HepG2 (cell line): ENCODE measurements around the gene DCUN1D4. TPM values are rescaled to one million over a fixed set of nuclear protein-coding genes. Genes with fewer than 3 reads are reported as not detected.
A peak's percentile ranks its signal among the peaks of the same experiment; 100 is the strongest.

Experiments used
- ATF1 ChIP-seq: IDR thresholded peaks from 2 replicates; pipeline ENCODE4 v1.6.1; 2016; ENCODE audit warnings: mild to moderate bottlenecking, control low read depth
- ETS1 ChIP-seq: sonication (generic); formaldehyde crosslinking; IDR thresholded peaks from 2 replicates; pipeline ENCODE4 v1.4.0; 2020; ENCODE audit warnings: missing genetic modification reagents
- FOXP1 ChIP-seq, 2 experiments: fragments of 450-650 bp in 1 of 2; IDR thresholded peaks; 2 replicates each; pipeline ENCODE4 v1.6.1; 2017 to 2018; ENCODE audit warnings: antibody characterized with exemption in 1 of 2
- ISX ChIP-seq: sonication (generic); formaldehyde crosslinking; conservative IDR thresholded peaks from 2 replicates; pipeline ENCODE4 v1.5.0; 2020; ENCODE audit warnings: missing genetic modification reagents
- KDM1A ChIP-seq: IDR thresholded peaks from 2 replicates; pipeline ENCODE4 v1.6.1; 2016; ENCODE audit warnings: missing compliant biosample characterization
- MAZ ChIP-seq, 2 experiments: sonication (generic) in 1 of 2; formaldehyde crosslinking in 1 of 2; IDR thresholded peaks; 2 replicates each; pipeline versions ENCODE4 v1.5.0 to v1.6.1; 2012 to 2020; ENCODE audit warnings: low read depth in 2 of 2, mild to moderate bottlenecking in 2 of 2, borderline replicate concordance in 1 of 2, improper control_type of control experiment in 1 of 2, low read length in 1 of 2, missing genetic modification reagents in 1 of 2, moderate library complexity in 1 of 2
- MNT ChIP-seq: fragments of 450-650 bp; IDR thresholded peaks from 2 replicates; pipeline ENCODE4 v1.6.1; 2016
- MXI1 ChIP-seq: IDR thresholded peaks from 3 replicates; pipeline ENCODE4 v1.6.1; 2012; ENCODE audit warnings: low read depth, low read length, inconsistent platforms, borderline replicate concordance
- NR1H2 ChIP-seq: sonication (generic); formaldehyde crosslinking; IDR thresholded peaks from 2 replicates; pipeline ENCODE4 v1.8.1; 2022; ENCODE audit warnings: low read depth, missing genetic modification reagents, borderline replicate concordance
- PRPF4 ChIP-seq: fragments of 200-400 bp; formaldehyde crosslinking; IDR thresholded peaks from 2 replicates; pipeline ENCODE4 v1.6.1; 2016; ENCODE audit warnings: low read length, low read depth; ENCODE audit not compliant: poor library complexity, severe bottlenecking
- RNF2 ChIP-seq: fragments of 450-650 bp; conservative IDR thresholded peaks from 2 replicates; pipeline ENCODE4 v1.6.1; 2016; ENCODE audit warnings: low read depth
- SETDB1 ChIP-seq: sonication (generic); formaldehyde crosslinking; IDR thresholded peaks from 2 replicates; pipeline ENCODE4 v1.5.1; 2020; ENCODE audit warnings: missing genetic modification reagents, mild to moderate bottlenecking, borderline replicate concordance
- SP1 ChIP-seq, 2 experiments: fragments of 450-650 bp in 1 of 2; sonication (generic) in 1 of 2; formaldehyde crosslinking in 1 of 2; IDR thresholded peaks; 2 replicates each; pipeline versions ENCODE4 v1.4.0 to v1.6.1; 2016 to 2020; ENCODE audit warnings: missing genetic modification reagents in 1 of 2
- SP2 ChIP-seq: sonication (generic); formaldehyde crosslinking; IDR thresholded peaks from 2 replicates; pipeline ENCODE4 v1.5.1; 2020; ENCODE audit warnings: mild to moderate bottlenecking, missing genetic modification reagents
- TEF ChIP-seq: sonication (generic); formaldehyde crosslinking; IDR thresholded peaks from 2 replicates; pipeline ENCODE4 v1.5.0; 2020; ENCODE audit warnings: missing genetic modification reagents
- TFDP1 ChIP-seq: IDR thresholded peaks from 2 replicates; pipeline ENCODE4 v1.6.1; 2016; ENCODE audit warnings: missing compliant biosample characterization, missing genetic modification reagents, borderline replicate concordance
- ZNF3 ChIP-seq: IDR thresholded peaks from 2 replicates; pipeline ENCODE4 v1.7.0; 2017; ENCODE audit warnings: inconsistent platforms
- ZNF414 ChIP-seq: sonication (generic); formaldehyde crosslinking; IDR thresholded peaks from 2 replicates; pipeline ENCODE4 v1.5.0; 2020; ENCODE audit warnings: missing genetic modification reagents
- ZNF614 ChIP-seq: IDR thresholded peaks from 2 replicates; pipeline ENCODE4 v1.6.1; 2018; ENCODE audit warnings: missing biosample characterization, missing genetic modification reagents, inconsistent platforms, borderline replicate concordance
- ZNF770 ChIP-seq: sonication (generic); formaldehyde crosslinking; IDR thresholded peaks from 2 replicates; pipeline ENCODE4 v1.5.0; 2020; ENCODE audit warnings: mild to moderate bottlenecking, missing genetic modification reagents
- ZNF841 ChIP-seq: sonication (generic); formaldehyde crosslinking; IDR thresholded peaks from 2 replicates; pipeline ENCODE4 v1.8.1; 2023; ENCODE audit warnings: missing genetic modification reagents, borderline replicate concordance
- polyA plus RNA-seq, 8 experiments: library from polyadenylated mRNA; depleted of rRNA in 3 of 8; stranded (reverse) in 7 of 8; unstranded in 1 of 8; fragments of >200 nt; fragmentation: Illumina TruSeq in 4 of 8; extraction: Trizol in 4 of 8; gene quantifications; 2 replicates each; pipeline versions ENCODE4 v1.2.1 to v1.2.3, GENCODE V29; 2011 to 2016; ENCODE audit warnings: low read depth in 4 of 8, missing spikeins in 1 of 8, mixed read lengths in 1 of 8; ENCODE audit not compliant: insufficient read depth in 1 of 8
- total RNA-seq, 5 experiments: library from RNA; depleted of rRNA; stranded (reverse); fragments of >200 nt; fragmentation: Illumina TruSeq; extraction: Trizol; gene quantifications; 2 replicates each; pipeline ENCODE4 v1.2.3, GENCODE V29; 2016; ENCODE audit warnings: low read depth in 1 of 5

Gene DCUN1D4
- total and polyA plus RNA-seq, 2 of the 13 experiments (the other 11 are each of a cell fraction or from before 2014, with no cell fraction given) = 27.9 to 44.4 TPM

GRCh38 chr4:51842554-51843308 is at the start of gene DCUN1D4 (continued):
- TF ChIP-seq NR1H2 (CRISPR knock-in tag) = no peak
- TF ChIP-seq TFDP1 (CRISPR knock-in tag) = peak; percentile 28; the same call in 1 of the 2 replicates
- TF ChIP-seq ETS1 (CRISPR knock-in tag) = no peak
- peak; percentile 59; the same call in 1 of the 3 replicates for TF ChIP-seq MXI1
- peak; percentile 59; the same call in 1 of the 2 replicates for TF ChIP-seq SP1 (IDR thresholded peaks at IDR 0.05)
- TF ChIP-seq SP1 (CRISPR knock-in tag; IDR thresholded peaks at IDR 0.05) = peak; percentile 94
- no peak for TF ChIP-seq ZNF414 (CRISPR knock-in tag)
- TF ChIP-seq TEF (CRISPR knock-in tag) = 0 out of 2 replicates have a peak, but pooled peaks have one; percentile 25
- TF ChIP-seq FOXP1 (IDR thresholded peaks at IDR 0.05) = no peak
- TF ChIP-seq FOXP1 (CRISPR knock-in tag; IDR thresholded peaks at IDR 0.05) = no peak
- TF ChIP-seq ZNF3 = no peak
- TF ChIP-seq RNF2 = peak; percentile 28; the same call in 1 of the 2 replicates
- peak; percentile 81 for TF ChIP-seq ATF1 (CRISPR knock-in tag)
- peak; percentile 43; the same call in 1 of the 2 replicates for TF ChIP-seq ZNF770 (CRISPR knock-in tag)
- TF ChIP-seq KDM1A = no peak
- TF ChIP-seq ISX (CRISPR knock-in tag) = no peak
- TF ChIP-seq SETDB1 (CRISPR knock-in tag) = no peak
- TF ChIP-seq ZNF614 = no peak; the same call in 1 of the 2 replicates
- TF ChIP-seq MAZ (IDR thresholded peaks at IDR 0.05; ENCODE audit: borderline replicate concordance, low read depth, low read length) = peak; percentile 54; the same call in 1 of the 2 replicates
- TF ChIP-seq MAZ (CRISPR knock-in tag; IDR thresholded peaks at IDR 0.05; ENCODE audit: low read depth) = no peak
- TF ChIP-seq MNT = peak; percentile 58
- peak; percentile 100 for TF ChIP-seq SP2 (CRISPR knock-in tag)
- no peak for TF ChIP-seq ZNF841 (CRISPR knock-in tag)
- TF ChIP-seq PRPF4 = no peak
